ENCODE data around the gene SCN11A. TPM values are rescaled to one million over a fixed set of nuclear protein-coding genes. Genes with fewer than 3 reads are reported as not detected.

SCN11A gene
- total and polyA plus RNA-seq, 9 of the 15 experiments (the other 6 are each of a cell fraction or from before 2014, with no cell fraction given), result 0.01 to 0.05 (median 0.04) TPM; not detected in 6

- POLR2A ChIA-PET, result no interaction called here
- Histone ChIP-seq H3K4me1 (replicated peaks in 1 of 2; ENCODE audit: control insufficient read depth in 2 of 2, insufficient read depth in 2 of 2, low read length in 2 of 2) (peaks cover 0 to 8% of the 10 kb centered on the region in 2 experiments; a peak in 2 of 5 replicates), H2AFZ (ENCODE audit: low read depth, low read length) (no peak overlapping the region), H3K36me3 (ENCODE audit: control insufficient read depth, insufficient read depth, low read length) (peaks cover 100% of the 10 kb centered on the region), H3K27ac (ENCODE audit: extremely low read depth, low read depth, low read length) (no peak overlapping the region), H3K4me3 (no peak overlapping the region), H3K9me1 (ENCODE audit: control insufficient read depth, insufficient read depth, low read length) (peaks cover 4% of the 10 kb centered on the region), H3K79me2 (ENCODE audit: control insufficient read depth, insufficient read depth, low read length) (peaks cover 12% of the 10 kb centered on the region; the same call in 2 of the 3 replicates), H3K9ac (ENCODE audit: insufficient read depth in 1 of 2, low read depth in 2 of 2, low read length in 2 of 2) (peak overlapping the region in 1 of 2 experiments; percentile 14; a peak in 1 of 4 replicates), H3K9me3 (replicated peaks; ENCODE audit: control insufficient read depth, insufficient read depth, low read depth, low read length) (no peaks in the 10 kb centered on the region), H3K4me2 (ENCODE audit: insufficient read depth, low read length) (no peak overlapping the region), H3K27me3 (ENCODE audit: control insufficient read depth in 2 of 2, insufficient read depth in 2 of 2, low read length in 2 of 2) (no peaks in the 10 kb centered on the region), H4K20me1 (replicated peaks; ENCODE audit: control insufficient read depth, insufficient read depth, low read length) (peaks cover 17% of the 10 kb centered on the region)
- ATAC-seq (no peak), DNase-seq (ENCODE audit: extremely low read depth in 1 of 4, low spot score in 3 of 4) (no peak), FAIRE-seq (no peak)
- BruUV-seq (replicated peaks), result no TSS peak
- TF ChIP-seq PKNOX1 (IDR thresholded peaks at IDR 0.05) (no peak), POLR2G (IDR thresholded peaks at IDR 0.05; ENCODE audit: low read depth, low read length) (0 out of 2 replicates have a peak, but pooled peaks have one; percentile 9)
- WGBS (ENCODE audit: insufficient coverage, low coverage, missing lambda C conversion rate), result 89% methylated on average over 8 of the region's 8 CpGs
- CTCF ChIA-PET (ENCODE audit: low intra/inter-chr PET ratio), result no interaction called here
- intact Hi-C loops (cut with micrococcal nuclease) (no loop called here), in situ Hi-C loops (cut with MboI) (no loop called here)
Measured at GRCh38 chr3:39098473-39099000, 46.8 kb upstream of the SCN11A start.
